ENCODE measurements around the gene MAPK8IP1. TPM values are rescaled to one million over a fixed set of nuclear protein-coding genes. Genes with fewer than 3 reads are reported as not detected.

The MAPK8IP1 gene
- total RNA-seq, 4 donors from 2014 or later = 3.6 to 8.0 (median 4.5) TPM

DNA sequence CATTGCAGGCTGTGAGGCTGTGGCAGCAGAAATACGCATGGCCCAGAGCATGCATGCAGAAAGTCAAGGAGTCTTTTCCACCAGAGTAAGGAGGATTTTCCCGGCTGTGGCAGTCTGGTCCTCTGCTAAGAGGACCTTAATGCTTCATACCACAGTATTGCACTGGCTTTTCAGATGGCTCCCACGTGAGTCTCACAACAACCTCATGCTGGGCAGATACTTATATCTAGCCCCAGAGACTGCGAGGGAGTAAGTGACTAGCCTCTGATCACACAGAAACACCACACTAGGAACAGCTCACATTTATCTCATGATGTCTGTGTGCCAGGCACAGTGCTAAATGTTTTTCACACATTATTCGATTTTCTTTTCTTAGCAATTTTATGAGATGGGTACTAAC lies 30.1 kb upstream of the MAPK8IP1 start:
- no peaks in the 10 kb centered on the region for H3K27me3 ChIP-seq
- no peak for DNase-seq (ENCODE audit: low spot score in 2 of 2)
- H3K9me3 ChIP-seq = no peaks in the 10 kb centered on the region
- TF ChIP-seq, protein P1, sequence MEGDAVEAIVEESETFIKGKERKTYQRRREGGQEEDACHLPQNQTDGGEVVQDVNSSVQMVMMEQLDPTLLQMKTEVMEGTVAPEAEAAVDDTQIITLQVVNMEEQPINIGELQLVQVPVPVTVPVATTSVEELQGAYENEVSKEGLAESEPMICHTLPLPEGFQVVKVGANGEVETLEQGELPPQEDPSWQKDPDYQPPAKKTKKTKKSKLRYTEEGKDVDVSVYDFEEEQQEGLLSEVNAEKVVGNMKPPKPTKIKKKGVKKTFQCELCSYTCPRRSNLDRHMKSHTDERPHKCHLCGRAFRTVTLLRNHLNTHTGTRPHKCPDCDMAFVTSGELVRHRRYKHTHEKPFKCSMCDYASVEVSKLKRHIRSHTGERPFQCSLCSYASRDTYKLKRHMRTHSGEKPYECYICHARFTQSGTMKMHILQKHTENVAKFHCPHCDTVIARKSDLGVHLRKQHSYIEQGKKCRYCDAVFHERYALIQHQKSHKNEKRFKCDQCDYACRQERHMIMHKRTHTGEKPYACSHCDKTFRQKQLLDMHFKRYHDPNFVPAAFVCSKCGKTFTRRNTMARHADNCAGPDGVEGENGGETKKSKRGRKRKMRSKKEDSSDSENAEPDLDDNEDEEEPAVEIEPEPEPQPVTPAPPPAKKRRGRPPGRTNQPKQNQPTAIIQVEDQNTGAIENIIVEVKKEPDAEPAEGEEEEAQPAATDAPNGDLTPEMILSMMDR (IDR thresholded peaks at IDR 0.05) = no peak
- no peak for TF ChIP-seq EP300 (IDR thresholded peaks at IDR 0.05)
- TF ChIP-seq POLR2A (IDR thresholded peaks at IDR 0.05) = no peak
- TF ChIP-seq POLR2AphosphoS5 (IDR thresholded peaks at IDR 0.05) = no peak
- H3K36me3 ChIP-seq = peaks cover 14% of the 10 kb centered on the region
- peaks cover 96% of the 10 kb centered on the region for H3K4me1 ChIP-seq
- H3K4me3 ChIP-seq = no peak overlapping the region
- WGBS = 73% methylated on average over 4 of the region's 5 CpGs
- peak overlapping the region; percentile 90 for H3K27ac ChIP-seq

DNA sequence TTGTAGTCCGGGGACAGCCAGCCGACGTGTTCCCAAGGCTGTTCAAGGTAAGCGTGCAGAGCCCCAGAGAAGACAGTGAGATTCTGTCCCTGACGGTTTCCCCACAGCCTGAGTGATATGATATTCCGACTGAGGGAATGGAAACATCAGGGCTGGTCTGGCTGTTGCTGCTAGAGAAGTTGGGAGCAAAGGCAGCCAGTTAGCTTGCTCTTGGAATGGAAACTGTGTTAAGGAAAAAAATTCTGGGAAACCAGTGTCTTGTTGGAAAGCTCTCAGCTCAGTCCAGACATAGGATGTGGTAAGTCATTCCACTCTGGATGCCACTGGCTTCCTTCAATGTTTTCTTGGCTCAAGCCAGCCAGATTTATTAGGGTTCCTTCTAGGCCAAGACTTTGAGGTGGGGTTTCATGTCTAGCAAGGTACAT lies 29.4 kb upstream of the MAPK8IP1 start:
- Histone ChIP-seq H3K27me3 (no peaks in the 10 kb centered on the region), H3K27ac (peak overlapping the region; percentile 90), H3K4me3 (no peak overlapping the region), H3K4me1 (peaks cover 93% of the 10 kb centered on the region), H3K36me3 (peaks cover 22% of the 10 kb centered on the region), H3K9me3 (no peaks in the 10 kb centered on the region)
- no peak for DNase-seq (ENCODE audit: low spot score in 2 of 2)
- 70% methylated on average over 5 of the region's 6 CpGs for WGBS
- peak in 1 of 3 donors; percentile 11 for TF ChIP-seq POLR2AphosphoS5 (IDR thresholded peaks at IDR 0.05)
- TF ChIP-seq, protein P1 (IDR thresholded peaks at IDR 0.05) = no peak

DNA sequence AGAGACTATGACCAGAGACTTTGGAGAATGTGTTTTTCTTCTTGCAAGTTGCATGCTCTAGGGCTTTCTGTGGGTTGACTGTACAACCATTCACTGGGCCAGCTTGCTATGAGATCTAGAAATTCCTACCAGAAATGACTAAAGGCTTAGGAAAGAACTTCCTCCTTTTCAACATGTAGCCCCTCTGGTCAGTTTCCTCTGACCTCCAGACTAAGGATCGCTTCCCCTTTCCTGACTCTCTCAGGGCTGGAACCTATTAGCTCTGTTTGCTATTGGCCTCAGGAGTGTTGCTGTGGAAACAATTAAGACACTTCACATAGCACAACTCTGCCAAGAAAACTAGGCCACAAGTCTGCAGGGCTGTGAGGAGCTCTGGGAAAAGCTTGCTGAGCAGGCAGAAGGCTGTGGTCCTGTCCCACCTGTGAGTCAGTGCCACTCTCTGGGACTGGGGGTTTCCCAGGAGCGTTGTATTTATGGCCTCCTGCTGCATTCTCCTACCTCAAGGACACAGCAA lies 27.4 kb upstream of the MAPK8IP1 start:
- 13% methylated on average over 2 of the region's 2 CpGs for WGBS
- no peak for TF ChIP-seq EP300 (IDR thresholded peaks at IDR 0.05)
- peak in 1 of 2 donors; percentile 39 for TF ChIP-seq POLR2A (IDR thresholded peaks at IDR 0.05)
- peak in 2 of 3 donors; percentile 42 to 76 for TF ChIP-seq POLR2AphosphoS5 (IDR thresholded peaks at IDR 0.05)
- TF ChIP-seq, protein P1 (IDR thresholded peaks at IDR 0.05) = no peak
- peak in 1 of 2 donors; percentile 84 for DNase-seq (ENCODE audit: low spot score in 2 of 2)
- H3K27me3 ChIP-seq = no peaks in the 10 kb centered on the region
- H3K9me3 ChIP-seq = no peaks in the 10 kb centered on the region
- H3K27ac ChIP-seq = peak overlapping the region; percentile 90
- peaks cover 41% of the 10 kb centered on the region for H3K36me3 ChIP-seq
- H3K4me3 ChIP-seq = peak overlapping the region; percentile 7
- peaks cover 73% of the 10 kb centered on the region for H3K4me1 ChIP-seq

DNA sequence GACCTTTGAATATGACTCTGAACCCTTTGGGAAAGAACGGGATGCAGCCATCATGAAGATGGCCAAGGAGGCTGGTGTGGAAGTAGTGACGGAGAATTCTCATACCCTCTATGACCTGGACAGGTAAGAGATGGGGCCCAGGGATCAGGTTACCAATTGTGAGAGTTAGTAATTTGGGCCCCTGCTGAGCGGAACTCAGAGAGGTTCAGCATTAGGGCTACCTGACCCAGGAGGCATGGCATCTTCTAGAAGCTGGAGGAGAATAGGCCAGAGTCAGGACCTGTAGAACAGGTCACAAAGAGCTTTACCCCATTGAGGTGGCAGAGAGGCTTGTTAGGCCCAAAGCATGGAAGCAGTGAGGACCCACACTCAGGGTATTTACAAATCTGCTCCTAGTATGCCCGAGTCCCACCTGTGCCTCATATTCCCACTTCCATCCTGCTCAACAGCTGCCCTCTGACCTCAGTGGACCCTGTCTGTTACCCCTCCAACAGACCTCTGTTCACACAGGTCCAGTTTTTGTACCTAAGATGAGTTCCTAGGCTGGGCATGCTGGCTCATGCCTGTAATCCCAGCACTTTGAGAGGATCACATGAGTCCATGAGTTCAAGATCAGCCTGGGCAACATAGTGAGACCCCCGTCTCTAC lies 26.6 kb upstream of the MAPK8IP1 start:
- peak overlapping the region; percentile 90 for H3K27ac ChIP-seq
- H3K4me1 ChIP-seq = peaks cover 66% of the 10 kb centered on the region
- H3K27me3 ChIP-seq = no peaks in the 10 kb centered on the region
- DNase-seq (ENCODE audit: low spot score in 2 of 2) = no peak
- WGBS = 57% methylated on average over 3 of the region's 5 CpGs
- H3K36me3 ChIP-seq = peaks cover 50% of the 10 kb centered on the region
- H3K9me3 ChIP-seq = no peaks in the 10 kb centered on the region
- TF ChIP-seq, protein P1 (IDR thresholded peaks at IDR 0.05) = no peak
- TF ChIP-seq POLR2A (IDR thresholded peaks at IDR 0.05) (no peak), POLR2AphosphoS5 (IDR thresholded peaks at IDR 0.05) (no peak), EP300 (IDR thresholded peaks at IDR 0.05) (no peak)
- H3K4me3 ChIP-seq = no peak overlapping the region

DNA sequence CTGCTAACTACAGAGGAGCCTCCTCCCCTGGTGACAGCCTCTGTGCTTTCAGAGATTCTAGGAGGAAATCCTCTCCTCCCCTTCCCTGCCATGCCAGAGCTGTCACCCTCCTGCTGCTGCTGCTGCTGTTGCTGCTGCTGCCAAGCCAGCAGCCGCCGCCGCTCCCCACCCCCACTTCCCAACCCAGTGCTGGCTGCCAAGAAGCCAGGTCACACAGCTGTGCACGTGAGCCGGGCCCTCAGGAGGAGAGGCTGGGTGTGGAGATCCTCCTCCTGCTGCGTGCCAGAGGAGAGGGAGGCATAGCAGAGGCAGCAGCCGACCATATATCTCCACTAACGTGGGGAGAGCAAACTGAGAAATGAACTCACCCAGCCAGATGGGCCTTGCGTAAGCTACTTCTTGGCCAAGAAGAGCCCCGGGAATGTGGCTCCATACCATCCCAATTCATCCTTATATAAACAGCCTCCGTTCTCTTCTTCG lies 25.8 kb upstream of the MAPK8IP1 start:
- Histone ChIP-seq H3K9me3 (no peaks in the 10 kb centered on the region), H3K36me3 (peaks cover 58% of the 10 kb centered on the region)
- DNase-seq (ENCODE audit: low spot score in 2 of 2) = peak; percentile 95 to 96

More for the DNA sequence above, 25.8 kb upstream of the MAPK8IP1 start:
- Histone ChIP-seq H3K4me3 (no peak overlapping the region), H3K4me1 (peaks cover 59% of the 10 kb centered on the region), H3K27ac (peak overlapping the region; percentile 90), H3K27me3 (no peaks in the 10 kb centered on the region)
- WGBS = 32% methylated on average over 12 of the region's 12 CpGs
- TF ChIP-seq, protein P1 (IDR thresholded peaks at IDR 0.05) = no peak
- TF ChIP-seq POLR2A (IDR thresholded peaks at IDR 0.05) = no peak
- TF ChIP-seq EP300 (IDR thresholded peaks at IDR 0.05) = peak; percentile 56
- peak in 2 of 3 donors; percentile 85 to 89 for TF ChIP-seq POLR2AphosphoS5 (IDR thresholded peaks at IDR 0.05)

Measured in suprapubic skin (tissue), 4 donors.